NCI-H524 (cell line): ENCODE measurements around the gene RBM12.

ENCODE experiments used
- DNase-seq, 2 experiments: peaks; one replicate each; lab custom pipeline; 2025; lab: John Stamatoyannopoulos, UW

The RBM12 gene

DNA sequence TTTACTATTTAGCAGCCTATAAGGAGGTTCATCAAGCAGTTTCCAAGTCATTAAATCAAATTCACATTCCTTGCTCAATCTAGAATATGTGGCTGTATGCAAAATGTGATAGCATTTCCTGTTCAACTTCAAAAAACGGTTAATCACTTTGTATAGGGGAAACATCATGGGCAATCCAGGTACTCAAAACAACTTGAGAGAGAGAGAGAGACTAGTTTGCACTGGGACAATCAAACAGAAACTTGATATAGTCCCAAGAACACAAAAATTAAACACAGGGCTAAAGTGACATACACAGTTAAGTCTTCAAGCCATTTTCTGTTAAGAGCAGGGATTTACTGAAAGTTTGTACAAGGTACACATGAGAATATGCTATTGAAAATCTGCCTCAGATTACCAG, 7.4 kb downstream of the RBM12 start:
- no peak for DNase-seq

DNA sequence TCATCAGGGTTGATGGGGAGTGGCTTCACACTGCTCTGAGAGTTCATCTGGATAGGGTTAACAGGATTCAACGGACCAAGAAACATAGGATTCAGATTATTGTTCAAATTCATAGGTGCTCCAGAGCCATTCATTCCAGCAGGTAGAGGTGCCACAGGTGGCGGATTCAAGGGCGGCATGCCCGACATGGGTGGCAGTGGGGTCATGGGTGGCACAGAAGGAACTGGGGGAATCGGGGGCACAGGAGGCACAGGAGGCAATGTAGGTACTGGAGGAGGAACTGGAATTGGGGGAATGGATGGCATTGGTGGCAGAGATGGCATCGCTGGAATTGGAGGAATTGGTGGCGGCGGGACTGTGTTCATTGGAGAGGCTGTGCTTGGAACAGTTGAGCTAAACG, 10.3 kb downstream of the RBM12 start:
- no peak for DNase-seq

DNA sequence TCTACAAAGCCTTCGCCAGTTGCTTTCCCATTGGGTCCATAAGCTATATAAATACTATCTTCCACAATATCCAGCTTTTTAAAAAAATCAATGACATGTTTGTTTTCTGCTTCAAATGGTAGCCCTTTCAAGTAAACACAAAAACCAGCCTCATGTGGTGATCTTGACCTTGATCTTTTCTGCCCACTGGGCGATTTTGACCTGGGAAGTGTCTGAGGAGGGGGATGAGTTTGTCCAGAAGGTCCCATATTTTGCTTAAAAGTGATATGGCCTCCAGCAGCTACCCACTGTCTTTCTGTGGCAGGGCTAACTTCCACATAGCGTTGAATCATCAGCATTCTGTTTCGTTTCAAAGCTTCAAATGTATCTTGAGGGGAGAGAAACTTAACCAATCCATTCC, 10.8 kb downstream of the RBM12 start:
- no peak for DNase-seq

DNA sequence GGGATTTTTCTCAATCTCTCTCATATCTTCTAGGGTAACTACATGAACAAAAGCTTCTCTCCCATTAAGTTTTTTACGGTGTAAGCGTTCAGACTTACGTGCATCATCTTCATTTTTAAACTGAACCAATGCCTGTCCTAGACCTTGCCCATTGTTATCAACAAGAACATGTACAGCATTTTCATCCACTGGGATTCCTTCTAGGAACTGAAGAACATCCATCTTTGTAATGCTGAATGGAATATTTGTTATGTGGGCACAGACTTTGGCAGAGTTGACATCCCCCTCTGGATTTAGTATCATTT, 11.3 kb downstream of the RBM12 start:
- no peak for DNase-seq

DNA sequence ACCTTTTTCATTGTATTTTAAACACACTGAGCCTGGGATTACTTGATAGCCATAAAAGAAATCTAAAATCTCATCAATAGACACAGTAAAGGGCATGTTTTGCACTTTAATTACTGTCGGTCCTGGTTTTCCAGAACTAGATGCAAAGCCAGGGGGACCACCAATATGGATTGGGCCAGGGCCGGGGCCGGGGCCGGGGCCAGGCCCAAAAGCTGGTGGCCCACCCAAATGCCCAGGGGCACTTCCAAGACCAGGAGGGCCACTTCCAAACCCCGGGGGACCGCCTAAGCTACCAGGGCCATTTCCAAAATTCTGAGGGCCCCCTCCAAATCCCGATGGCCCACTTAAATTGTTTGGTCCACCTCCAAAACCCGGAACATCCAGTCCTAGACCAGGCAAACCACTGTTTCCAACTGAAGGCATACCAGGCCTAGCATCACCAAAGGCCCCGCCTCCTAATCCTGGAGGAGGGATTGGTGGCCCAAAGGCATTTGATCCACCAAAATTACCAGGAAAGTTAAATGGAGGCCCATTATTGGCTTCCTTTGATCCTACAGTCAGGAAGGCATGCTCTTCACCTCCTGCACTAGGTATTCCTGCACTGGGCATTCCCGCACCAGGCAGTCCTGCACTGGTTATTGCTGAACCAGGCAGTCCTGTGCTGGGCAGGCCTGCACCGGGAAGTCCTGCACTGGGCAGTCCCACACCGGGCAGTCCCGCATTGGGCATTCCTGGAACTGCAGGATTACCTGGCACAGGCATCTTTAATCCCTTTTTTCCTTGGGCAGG, 11.9 kb downstream of the RBM12 start:
- DNase-seq, result no peak

DNA sequence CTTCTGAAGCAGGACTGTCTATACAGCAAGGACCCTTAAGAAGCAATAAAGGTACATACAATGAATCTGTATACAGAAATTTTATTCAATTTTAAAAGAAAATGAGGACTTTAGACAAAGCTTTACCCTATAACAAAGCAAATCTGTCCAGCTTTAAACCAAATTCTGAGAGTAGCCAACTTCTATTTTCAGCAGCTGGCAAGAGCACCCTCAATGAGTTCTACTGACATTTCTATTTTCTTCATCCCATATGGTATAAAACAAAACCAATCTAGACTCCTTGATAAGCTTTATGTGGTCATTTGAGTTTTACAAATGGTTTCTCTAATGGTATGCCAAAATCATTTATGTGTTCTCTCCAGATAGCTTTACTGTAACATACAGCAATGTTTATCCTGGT, 12.7 kb downstream of the RBM12 start:
- no peak for DNase-seq

DNA sequence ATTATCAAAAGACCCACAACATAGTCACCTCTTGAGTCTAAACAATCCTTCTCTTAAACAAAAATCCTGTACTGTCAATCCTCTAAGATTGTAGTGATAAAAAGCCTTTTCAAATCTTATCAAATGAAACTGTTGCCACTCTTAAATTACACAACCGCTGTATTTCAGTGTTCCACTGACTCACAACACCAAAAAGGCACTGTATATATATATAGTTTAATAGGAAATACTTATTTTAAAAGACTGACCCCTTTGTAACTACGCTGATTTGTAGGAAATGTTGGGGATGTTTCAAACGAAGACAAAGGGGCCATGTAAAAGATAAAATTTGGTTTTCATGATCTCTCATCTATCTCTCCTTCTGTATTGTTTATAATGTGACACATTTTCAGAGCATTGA, 14.1 kb downstream of the RBM12 start:
- no peak for DNase-seq

DNA sequence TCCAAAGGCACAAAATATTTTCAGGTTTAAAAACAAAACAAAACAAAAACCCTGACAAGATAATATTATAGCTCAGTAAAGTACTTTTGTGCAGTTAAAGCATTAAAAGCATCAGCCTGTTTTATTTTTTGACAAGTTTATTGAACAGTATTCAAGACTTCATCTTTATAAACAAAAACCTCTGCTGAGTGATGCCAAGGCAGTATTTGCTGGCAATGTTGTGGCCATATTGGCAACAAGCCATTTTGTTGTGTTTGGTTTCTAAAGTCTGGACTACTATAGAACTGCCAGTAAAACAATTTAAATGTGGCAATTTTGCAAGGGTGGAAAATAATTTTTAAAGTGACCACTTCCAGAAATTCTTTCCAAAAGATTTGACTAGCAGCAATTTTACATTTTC, 15.9 kb downstream of the RBM12 start:
- DNase-seq, result no peak

DNA sequence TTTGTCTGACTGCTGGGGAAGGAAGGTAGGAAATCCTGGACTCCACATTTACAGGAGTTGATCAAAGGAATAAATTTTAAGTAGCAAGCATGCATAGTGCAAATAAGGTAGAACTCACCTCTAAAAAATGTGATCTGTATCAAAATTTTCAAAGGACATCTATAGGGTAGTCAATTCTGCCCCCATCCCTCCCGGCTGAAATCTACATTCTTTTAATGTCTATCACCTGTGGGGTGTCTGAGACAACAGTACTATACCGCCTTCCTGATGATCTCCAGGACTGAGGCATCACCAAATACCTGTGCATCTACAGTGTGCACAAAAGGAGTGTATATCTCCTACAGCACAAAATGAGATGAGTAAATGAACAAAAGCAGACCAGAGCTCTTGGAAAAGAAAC, 19.9 kb downstream of the RBM12 start:
- no peak for DNase-seq

DNA sequence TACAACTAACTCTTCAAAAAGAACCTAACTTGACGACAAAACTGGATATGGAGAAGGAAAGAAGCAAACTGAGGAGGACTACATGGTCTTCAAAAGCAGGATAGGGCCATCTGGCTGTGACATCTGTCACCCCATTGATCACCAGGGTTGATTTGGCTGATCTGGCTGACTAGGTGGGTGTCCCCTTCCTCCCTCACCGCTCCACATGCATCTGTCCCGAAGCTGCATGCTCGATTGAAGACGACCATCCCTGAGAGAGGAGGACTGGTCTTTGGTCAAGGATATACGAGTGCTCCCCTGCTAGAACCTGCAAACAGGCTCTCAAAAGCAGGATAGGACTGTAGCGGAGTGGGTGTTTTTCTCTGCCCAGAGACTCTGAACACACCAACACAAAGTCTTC, 21.7 kb downstream of the RBM12 start:
- peak; percentile 51 to 83 for DNase-seq

DNA sequence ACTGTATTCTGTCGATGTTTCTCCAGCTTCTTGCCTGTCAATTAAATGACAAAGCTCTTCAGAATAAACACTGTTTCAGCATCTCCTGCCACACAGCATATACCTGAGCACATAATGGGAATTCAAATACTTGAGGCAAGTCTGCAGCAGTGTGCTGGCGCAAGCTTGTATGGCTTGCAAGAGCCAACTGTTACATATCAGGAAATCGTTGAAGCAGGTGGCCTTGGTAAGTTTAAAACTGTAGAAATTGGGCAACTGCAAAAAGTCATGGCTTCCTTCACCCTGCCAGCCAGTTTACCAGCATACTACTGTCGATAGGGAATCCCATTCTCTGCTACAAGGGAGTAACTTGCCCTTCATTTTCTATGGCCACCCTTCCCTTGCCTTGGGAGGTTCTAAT, 23.0 kb downstream of the RBM12 start:
- DNase-seq, result no peak

DNA sequence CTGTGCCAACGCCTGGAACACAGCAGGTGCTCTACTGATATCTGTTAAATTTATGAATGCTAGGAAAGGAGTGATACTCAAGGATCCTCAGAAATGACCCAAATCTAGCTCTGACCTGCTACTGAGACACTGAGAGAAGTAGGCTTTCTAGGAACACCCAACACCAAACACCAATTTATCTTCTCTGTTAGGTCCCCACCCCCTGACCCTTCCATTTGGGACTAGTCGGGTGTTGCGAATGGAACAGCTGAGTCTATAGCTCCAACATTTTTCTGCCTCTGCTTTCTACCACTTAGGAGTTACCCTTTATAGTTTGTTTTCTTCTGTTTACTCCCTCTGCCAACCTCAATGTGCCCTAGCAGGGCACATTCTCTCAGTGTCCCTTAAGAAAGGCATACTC, 24.0 kb downstream of the RBM12 start:
- DNase-seq, result no peak

DNA sequence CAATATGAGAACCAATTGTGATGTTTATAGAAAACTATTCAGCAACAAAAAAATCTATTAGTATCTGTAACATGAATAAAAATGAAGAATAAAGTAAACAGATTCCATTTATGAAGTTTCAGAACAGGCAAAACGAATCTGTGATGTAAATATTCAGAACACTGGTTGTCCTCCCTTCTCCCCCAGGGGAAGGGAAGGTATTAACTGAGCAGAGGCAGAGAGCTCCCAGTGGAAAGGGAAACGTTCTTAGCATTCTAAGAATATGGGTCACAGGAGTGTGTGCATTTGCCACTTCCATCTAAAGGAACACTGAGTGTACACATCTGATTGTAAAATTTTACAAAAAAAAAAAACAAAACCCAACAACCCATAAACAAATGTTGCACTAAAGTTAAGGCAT, 25.9 kb downstream of the RBM12 start:
- no peak for DNase-seq

DNA sequence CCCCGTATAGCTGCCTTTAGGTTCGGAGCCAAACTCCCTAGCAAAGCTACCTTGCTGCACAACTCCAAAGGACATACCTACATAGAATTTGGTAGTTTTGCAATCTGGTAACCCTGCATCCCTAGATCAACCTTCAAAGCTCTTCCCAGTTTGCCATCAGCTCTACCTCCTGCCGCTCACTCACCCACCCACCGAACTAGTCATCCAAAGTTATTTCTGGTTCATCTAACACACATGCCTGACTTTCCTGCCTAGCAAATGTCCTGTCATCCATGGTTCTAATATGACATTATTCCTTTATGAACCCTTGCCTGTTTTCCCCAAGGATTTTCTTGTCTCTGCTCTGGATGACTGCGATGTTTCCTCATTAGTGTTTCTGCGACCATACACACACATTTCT, 27.4 kb downstream of the RBM12 start:
- DNase-seq, result no peak

DNA sequence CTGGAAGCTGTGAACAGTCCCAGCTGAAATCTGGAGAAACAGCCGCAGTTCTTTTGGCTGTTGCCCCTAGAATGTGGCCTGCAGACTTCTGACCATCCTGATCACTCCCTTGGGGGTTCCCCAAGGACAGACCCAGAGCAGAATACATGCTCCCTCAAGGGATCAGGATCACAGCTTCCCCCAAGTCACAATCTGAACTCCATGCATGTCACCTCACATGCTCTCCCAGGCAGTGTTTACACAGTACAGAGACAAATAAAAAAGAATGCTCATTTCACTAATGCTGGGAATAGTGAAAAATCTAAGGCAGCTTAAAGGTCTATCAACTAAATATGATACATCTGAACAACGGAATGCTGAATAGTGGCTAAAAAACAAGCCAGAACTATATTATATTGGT, 28.6 kb downstream of the RBM12 start:
- DNase-seq, result no peak

DNA sequence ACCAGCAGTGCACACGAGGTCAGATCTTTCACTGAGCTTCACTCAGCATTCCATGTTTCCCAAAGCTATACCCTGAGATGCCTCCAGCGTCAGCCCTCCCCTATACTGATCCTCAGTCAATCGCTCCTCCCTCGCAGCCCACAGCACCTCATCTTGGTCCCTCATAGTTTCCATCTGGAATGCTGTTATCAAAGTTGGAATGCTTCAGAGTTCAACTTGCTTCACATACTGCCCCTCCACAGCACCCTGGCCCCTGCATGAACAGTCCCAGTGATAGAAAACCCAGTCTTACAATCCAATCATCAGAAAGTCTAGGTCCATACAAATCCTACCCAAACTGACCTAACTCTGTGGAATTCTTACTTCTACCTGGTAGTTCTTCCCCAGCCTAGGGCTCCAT, 29.0 kb downstream of the RBM12 start:
- no peak for DNase-seq

DNA sequence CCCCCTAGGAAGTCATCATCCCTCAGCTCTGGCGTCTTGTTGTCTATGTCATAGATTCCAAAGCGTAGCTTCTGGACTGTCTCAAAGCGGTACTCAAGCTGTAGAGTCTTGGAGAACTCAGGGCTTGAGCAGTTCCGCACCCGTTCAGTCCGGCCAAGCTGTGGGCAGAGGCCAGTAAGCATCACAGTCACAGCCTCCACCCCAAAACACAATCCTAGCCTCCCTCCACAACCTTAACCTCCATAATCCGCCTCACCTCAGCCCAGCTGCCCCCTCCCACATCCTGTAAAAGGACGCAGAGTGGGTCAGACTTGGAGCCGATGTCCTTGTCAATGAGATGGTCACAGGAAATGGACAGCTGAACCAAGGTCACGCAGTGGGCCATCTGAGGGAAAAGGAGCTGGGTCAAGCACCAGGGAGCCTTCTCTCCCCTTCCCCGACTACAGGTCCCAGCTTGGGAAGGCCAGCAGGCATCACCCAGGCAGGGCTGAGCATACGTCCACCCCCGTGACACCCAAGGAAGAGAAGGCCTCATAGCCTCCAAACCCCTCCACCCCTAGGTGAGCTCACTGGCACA, 32.1 kb downstream of the RBM12 start:
- DNase-seq, result no peak

DNA sequence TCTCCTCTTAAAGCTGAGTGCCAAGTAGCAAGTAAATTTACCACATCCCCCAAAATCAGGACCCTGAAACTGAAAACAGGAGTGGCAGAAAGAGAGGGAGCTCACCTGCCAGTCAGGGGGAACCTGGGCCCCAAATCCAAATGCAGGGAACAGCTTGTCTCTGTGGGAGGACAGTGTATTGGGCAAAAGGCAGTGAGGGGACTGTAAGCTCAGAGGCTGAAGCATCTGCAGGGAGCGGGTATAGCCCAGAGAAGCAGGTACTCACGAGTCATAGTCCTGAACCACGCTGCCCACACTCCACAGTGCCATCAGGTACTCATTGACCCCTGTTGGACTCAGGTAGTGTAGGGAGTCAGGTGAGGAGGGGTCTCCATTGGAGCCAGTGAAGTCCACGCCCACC, 34.1 kb downstream of the RBM12 start:
- no peak for DNase-seq

DNA sequence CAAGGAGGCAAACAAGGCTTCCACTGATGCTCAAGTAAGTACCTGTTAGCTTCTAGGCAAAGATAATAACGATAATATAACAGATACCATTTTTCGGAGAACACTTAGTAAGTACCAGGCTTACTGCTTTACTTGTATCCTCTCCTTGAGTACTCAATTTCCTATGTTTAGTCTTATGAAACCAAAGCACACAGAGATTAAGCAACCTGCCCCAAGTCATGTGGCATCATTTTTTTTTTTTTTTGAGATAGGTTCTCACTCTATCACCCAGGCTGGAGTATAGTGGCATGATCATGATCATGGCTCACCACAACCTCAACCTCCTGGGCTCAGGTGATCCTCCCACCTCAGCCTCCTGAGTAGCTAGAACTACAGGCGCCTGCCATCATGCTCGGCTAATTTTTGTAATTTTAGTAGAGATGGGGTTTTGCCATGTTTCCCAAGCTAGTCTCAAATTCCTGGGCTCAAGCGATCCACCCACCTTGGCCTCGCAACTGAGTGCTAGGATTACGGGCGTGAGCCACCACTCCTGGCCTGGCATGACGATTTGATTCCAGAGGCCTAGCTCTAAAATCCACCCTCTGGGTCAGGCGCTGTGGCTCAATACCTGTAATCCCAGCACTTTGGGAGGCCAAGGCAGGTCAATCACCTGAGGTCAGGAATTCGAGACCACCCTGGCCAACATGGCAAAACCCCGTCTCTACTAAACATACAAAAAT, 35.1 kb downstream of the RBM12 start:
- DNase-seq, result no peak

DNA sequence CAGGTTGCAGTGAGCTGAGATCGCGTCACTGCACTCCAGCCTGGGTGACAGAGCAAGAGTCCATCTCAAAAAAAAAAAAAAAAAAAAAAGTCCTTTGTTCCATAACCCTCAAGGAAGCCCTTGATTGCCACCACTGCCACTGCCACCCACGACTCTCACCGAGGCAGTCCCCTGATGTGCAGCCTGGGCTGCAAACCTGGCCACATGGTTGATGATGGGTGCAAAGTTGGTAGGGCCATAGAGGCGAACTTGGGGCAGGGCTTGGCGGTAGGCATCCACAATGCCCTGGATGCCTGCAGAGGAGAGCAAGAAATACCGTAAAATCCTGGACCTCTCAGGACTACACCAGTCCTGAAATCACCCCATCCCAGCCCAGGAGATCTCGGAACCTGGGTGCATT, 37.6 kb downstream of the RBM12 start:
- no peak for DNase-seq

DNA sequence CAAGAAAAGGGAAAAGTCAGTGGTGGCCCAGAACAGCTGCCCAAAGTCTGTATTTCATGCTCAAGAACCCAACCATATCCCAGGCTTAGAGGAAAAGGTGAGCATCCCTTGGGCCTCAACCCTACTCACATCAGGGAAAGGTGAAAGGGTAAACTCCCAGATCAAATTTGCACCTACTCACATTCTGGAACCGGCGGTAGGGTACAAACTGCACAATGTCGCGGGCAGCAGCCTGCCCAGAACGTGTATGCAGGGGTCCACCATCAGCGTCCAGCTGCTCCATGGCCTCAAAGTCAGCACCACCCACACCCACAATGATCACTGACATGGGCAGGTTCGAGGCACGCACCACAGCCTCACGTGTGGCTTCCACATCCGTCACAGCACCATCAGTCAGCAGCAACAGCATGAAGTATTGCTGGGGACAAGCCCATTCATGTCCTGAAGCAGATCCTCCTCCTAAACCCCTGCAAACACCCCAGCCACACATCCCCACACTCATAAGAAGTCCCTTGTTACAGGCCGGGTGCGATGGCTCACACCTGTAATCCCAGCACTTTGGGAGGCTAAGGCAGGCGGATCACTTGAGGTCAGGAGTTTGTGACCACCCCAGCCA, 38.2 kb downstream of the RBM12 start:
- DNase-seq, result no peak

DNA sequence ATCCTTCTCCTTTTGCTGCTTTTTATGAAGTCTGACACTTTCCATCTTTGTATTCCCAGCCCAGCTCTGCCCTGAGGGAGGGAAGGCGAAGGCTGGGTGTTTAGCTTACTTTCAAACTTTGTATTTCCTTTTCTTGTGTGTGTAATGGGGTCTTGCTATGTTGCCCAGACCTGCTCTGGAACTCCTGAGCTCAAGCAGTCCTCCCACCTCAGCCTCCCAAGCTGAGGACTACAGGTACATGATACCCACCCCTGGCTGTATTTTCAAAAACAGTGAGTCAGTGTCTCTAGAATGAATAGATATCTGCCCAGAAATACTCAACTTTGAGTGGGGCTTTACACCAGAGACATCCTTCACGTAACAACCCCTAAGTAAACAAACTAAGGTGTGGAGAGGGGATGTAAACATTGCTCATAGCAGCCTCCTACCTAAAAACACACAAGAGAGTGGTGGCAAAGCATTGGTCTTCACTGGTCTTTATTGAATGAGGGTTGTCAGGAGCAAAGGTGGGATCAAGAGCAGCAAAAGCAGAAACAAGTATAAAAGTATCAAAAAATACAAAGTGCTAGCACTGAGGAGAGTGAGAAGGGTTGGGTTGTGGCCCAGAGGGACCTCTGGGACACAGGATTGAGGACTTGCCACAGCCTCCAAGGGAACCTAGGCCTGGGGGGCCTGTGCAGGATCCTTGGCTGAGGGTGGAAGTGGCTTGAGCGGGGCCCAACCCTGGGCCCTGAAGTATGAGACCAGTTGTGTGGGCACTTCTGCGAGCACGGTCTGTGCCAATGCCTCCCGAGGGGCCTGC, 38.9 kb downstream of the RBM12 start:
- no peak for DNase-seq
